Measurements from ENCODE around the gene TMEM259.

Gene TMEM259

DNA sequence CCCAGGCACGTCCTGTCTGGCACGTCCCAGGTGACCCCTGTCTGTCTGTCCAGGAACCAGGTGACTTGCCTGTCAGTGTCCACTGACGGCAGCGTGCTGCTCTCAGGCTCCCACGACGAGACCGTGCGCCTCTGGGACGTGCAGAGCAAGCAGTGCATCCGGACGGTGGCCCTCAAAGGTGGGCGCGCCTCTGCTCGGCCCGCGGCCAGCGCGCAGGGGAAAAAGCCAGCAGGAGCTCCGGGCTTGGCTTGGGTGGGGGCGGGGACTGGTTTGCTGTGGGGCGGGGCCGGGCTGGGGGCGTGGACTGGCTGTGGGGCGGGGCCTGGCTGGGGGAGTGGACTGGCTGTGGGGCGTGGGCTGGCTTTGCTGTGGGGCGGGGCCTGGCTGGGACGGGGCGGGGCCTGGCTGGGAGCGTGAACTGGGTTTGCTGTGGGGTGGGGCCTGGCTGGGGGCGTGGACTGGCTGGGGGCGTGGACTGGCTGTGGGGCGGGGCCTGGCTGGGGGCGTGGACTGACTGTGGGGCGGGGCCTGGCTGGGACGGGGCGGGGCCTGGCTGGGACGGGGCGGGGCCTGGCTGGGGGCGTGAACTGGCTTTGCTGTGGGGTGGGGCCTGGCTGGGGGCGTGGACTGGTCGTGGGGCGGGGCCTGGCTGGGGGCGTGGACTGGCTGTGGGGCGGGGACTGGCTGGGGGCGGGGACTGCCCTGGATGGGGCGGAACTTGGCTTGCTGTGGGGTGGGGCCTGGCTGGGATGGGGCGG lies 29.6 kb downstream of the TMEM259 start:
- H3K4me3 ChIP-seq = no peak overlapping the region
- no peak overlapping the region for H3K27ac ChIP-seq
- TF ChIP-seq, protein P1, sequence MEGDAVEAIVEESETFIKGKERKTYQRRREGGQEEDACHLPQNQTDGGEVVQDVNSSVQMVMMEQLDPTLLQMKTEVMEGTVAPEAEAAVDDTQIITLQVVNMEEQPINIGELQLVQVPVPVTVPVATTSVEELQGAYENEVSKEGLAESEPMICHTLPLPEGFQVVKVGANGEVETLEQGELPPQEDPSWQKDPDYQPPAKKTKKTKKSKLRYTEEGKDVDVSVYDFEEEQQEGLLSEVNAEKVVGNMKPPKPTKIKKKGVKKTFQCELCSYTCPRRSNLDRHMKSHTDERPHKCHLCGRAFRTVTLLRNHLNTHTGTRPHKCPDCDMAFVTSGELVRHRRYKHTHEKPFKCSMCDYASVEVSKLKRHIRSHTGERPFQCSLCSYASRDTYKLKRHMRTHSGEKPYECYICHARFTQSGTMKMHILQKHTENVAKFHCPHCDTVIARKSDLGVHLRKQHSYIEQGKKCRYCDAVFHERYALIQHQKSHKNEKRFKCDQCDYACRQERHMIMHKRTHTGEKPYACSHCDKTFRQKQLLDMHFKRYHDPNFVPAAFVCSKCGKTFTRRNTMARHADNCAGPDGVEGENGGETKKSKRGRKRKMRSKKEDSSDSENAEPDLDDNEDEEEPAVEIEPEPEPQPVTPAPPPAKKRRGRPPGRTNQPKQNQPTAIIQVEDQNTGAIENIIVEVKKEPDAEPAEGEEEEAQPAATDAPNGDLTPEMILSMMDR (IDR thresholded peaks at IDR 0.05) = no peak
- DNase-seq (ENCODE audit: low spot score) = no peak

DNA sequence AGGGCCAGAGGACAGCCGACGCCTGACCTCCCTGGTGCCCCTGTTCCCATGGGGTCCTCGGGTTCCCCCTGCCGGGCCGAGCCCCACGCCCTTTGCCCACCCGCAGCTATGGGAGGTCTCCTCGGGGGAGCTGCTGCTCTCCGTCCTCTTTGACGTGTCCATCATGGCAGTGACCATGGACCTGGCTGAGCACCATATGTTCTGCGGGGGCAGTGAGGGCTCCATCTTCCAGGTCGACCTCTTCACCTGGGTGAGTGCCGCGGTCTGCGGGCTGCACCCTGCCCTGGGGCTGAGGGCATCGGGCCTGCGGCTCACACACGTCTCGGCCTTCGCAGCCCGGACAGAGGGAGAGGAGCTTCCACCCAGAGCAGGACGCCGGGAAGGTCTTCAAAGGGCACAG lies 30.2 kb downstream of the TMEM259 start:
- Histone ChIP-seq H3K27ac (no peak overlapping the region), H3K4me3 (no peak overlapping the region)
- TF ChIP-seq, protein P1 (IDR thresholded peaks at IDR 0.05) = no peak
- DNase-seq (ENCODE audit: low spot score) = no peak

DNA sequence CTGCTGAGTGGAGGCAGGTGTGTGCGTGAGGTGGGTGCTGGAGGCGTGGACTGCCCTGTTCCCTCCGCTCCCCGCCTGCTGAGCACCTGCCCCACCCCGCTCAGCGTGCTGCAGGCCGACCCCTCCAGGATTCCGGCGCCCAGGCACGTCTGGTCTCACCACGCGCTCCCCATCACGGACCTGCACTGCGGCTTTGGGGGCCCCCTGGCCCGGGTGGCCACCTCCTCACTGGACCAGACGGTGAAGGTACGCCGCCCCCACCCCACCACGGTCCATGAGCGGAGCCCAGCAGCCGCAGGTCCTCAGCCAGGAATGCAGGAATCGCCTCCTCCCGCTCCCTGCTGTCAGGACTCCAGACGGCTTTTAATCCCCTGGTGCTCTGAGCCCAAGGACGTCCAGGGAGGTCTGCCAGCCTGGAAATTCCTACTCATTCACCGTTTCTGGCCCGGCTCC lies 30.8 kb downstream of the TMEM259 start:
- H3K27ac ChIP-seq = no peak overlapping the region
- no peak overlapping the region for H3K4me3 ChIP-seq
- DNase-seq (ENCODE audit: low spot score) = no peak
- TF ChIP-seq, protein P1 (IDR thresholded peaks at IDR 0.05) = no peak

DNA sequence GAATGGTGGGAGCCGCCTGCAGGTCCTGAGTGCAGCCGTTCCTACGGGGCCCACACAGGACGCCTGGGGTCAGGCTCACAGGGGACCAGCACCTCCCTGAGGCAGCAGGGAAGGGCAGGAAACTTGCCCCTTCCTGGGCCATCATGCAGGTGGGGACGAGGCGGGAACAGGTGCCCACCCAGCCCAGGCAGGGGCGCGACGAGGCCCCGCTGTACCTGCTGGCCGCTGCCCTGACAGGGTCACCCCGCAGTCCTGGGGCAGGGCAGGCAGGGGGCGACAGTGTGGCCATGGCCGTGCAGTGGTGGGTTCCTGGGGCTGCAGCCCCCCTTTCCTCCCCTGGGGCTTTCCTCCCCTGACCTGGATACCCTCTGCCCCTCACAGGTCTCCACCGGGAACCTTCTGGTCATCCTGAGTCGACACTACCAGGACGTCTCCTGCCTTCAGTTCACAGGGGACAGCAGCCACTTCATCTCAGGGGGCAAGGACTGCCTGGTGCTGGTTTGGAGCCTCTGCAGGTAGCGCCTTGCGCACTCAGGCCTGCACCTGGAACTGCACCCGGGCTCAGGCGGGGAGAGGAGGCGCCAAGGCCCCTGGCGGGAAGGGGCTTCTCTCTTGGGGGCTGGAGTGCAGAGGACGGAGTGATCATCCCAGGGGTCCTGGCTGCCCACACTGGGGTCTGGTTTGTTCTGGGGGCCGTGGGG lies 31.4 kb downstream of the TMEM259 start:
- Histone ChIP-seq H3K27ac (no peak overlapping the region), H3K4me3 (no peak overlapping the region)
- no peak for DNase-seq (ENCODE audit: low spot score)
- TF ChIP-seq, protein P1 (IDR thresholded peaks at IDR 0.05) = no peak

DNA sequence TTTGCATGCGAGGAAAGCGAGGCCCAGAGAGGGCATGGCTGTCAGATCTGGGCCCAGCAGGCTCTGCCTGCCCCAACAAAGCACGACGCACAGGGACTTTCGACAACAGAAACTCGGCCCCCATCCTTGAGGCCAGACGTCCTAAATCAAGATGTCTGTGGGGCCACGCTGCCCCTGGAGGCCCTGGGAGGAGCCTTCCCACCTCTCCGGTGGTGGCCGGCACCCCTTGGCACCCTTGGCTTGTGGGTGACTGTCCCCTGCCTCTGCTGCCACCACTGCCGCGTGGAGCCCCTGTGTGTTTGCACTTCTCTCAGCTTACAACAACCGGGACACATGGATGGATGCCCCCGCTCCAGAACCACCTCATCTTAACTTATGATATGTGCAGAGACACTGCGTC lies 32.4 kb downstream of the TMEM259 start:
- no peak for DNase-seq (ENCODE audit: low spot score)
- TF ChIP-seq, protein P1 (IDR thresholded peaks at IDR 0.05) = no peak
- no peak overlapping the region for H3K27ac ChIP-seq

DNA sequence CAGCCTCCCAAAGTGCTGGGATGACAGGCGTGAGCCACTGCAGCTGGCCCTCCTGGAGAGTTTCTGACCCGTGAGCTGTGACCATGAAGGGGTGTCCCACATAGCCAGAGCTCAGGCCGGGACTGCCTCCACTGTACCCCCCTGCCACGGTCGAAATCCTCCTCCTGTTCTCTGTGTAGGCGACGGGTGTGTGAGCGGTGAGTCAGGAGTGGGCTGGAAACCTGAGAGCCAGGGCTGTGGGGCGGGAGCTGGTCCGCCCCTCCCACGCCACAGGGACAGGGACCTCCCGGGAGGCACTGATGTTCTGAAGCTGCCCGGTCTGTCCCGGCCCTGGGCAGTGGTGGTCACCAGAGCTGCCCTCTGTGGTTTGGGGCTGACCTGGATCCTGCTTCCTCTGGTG lies 32.8 kb downstream of the TMEM259 start:
- no peak for DNase-seq (ENCODE audit: low spot score)
- no peak overlapping the region for H3K27ac ChIP-seq
- H3K4me3 ChIP-seq = no peak overlapping the region
- TF ChIP-seq, protein P1 (IDR thresholded peaks at IDR 0.05) = no peak

More for the DNA sequence above, 32.4 kb downstream of the TMEM259 start:
- no peak overlapping the region for H3K4me3 ChIP-seq

DNA sequence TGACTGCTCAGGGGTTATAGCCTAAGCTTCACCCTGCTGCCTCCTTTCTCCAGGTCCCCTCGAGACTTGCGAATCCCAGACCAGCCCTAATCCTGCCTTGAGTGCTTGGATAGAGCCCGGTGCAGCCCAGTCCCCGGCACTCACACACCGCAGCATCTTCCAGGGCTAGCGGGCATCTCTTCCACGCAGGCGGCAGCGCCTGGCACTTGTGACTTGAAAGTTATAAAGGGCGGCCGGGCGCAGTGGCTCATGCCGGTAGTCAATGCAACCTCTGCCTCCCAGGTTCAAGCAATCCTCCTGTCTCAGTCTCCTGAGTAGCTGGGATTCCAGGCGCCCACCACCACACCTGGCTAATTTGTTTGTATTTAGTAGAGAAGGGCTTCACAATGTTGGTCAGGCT lies 34.8 kb downstream of the TMEM259 start:
- TF ChIP-seq, protein P1 (IDR thresholded peaks at IDR 0.05) = no peak
- Histone ChIP-seq H3K4me3 (no peak overlapping the region), H3K27ac (no peak overlapping the region)
- no peak for DNase-seq (ENCODE audit: low spot score)

Measured in coronary artery (tissue), 2 donors.